BLaER1 treated with 17β-estradiol and CSF1 and Interleukin-3, amounts not matched to agents 10 nM and 100 nM (cell line): ENCODE data around the gene SBF2.

Experiments used
- H3K27ac ChIP-seq, 11 experiments: shearing (Covaris generic); formaldehyde crosslinking; 2 replicates each; pipeline ENCODE4 v1.8.1; 2022
- H3K27me3 ChIP-seq, 11 experiments: shearing (Covaris generic); formaldehyde crosslinking; 2 replicates each; pipeline ENCODE4 v1.8.1; 2022
- H3K36me3 ChIP-seq, 11 experiments: shearing (Covaris generic); formaldehyde crosslinking; 2 replicates each; pipeline ENCODE4 v1.8.1; 2022
- H3K4me1 ChIP-seq, 10 experiments: shearing (Covaris generic); formaldehyde crosslinking; 2 replicates each; pipeline ENCODE4 v1.8.1; 2022
- H3K4me2 ChIP-seq, 11 experiments: shearing (Covaris generic); formaldehyde crosslinking; 2 replicates each; pipeline ENCODE4 v1.8.1; 2022
- H3K4me3 ChIP-seq, 10 experiments: shearing (Covaris generic); formaldehyde crosslinking; 2 replicates each; pipeline ENCODE4 v1.8.1; 2022
- H3K9ac ChIP-seq, 11 experiments: shearing (Covaris generic); formaldehyde crosslinking; 2 replicates each; pipeline ENCODE4 v1.8.1; 2022
- H3K9me3 ChIP-seq, 11 experiments: shearing (Covaris generic); formaldehyde crosslinking; replicated peaks in 1 of 11; 2 replicates each; pipeline ENCODE4 v1.8.1; 2022
- H4K20me1 ChIP-seq, 11 experiments: shearing (Covaris generic); formaldehyde crosslinking; 2 replicates each; pipeline ENCODE4 v1.8.1; 2022
- Cebpa-rat ChIP-seq, 11 experiments: shearing (Covaris generic); IDR thresholded peaks; 2 replicates each; pipeline ENCODE4 v1.8.1; 2022

SBF2 gene

GRCh38 chr11:9739123-9739900 lies 554.7 kb downstream of the SBF2 start:
- Histone ChIP-seq H3K27ac (peak overlapping the region in 7 of 11 experiments; percentile 15 to 62 (median 56); a peak in 10 of 22 replicates), H3K4me3 (no peak overlapping the region), H3K4me2 (peak overlapping the region; percentile 30 to 83 (median 52)), H3K4me1 (peaks cover 18 to 48% (median 20%) of the 10 kb centered on the region in 10 experiments), H3K27me3 (no peaks in the 10 kb centered on the region), H3K36me3 (peaks cover 52 to 80% (median 64%) of the 10 kb centered on the region in 11 experiments), H3K9me3 (peaks cover 18 to 41% (median 36%) of the 10 kb centered on the region in 11 experiments; a peak in 21 of 22 replicates), H3K9ac (peak overlapping the region in 2 of 11 experiments; percentile 13 to 58; a peak in 3 of 22 replicates), H4K20me1 (peaks cover 0 to 65% (median 0%) of the 10 kb centered on the region in 11 experiments; a peak in 5 of 22 replicates)
- TF ChIP-seq Cebpa-rat (IDR thresholded peaks at IDR 0.05), result no peak

- Histone ChIP-seq H3K36me3 (peaks cover 58 to 81% (median 70%) of the 10 kb centered on the region in 11 experiments), H4K20me1 (peaks cover 0 to 63% (median 0%) of the 10 kb centered on the region in 11 experiments; a peak in 5 of 22 replicates), H3K4me2 (peak overlapping the region; percentile 30 to 83 (median 52)), H3K9me3 (peaks cover 24 to 46% (median 42%) of the 10 kb centered on the region in 11 experiments), H3K4me1 (peaks cover 18 to 48% (median 20%) of the 10 kb centered on the region in 10 experiments), H3K9ac (peak overlapping the region in 2 of 11 experiments; percentile 13 to 47; a peak in 3 of 22 replicates), H3K27me3 (no peaks in the 10 kb centered on the region), H3K4me3 (no peak overlapping the region), H3K27ac (peak overlapping the region in 7 of 11 experiments; percentile 15 to 62 (median 49); a peak in 10 of 22 replicates)
- no peak for TF ChIP-seq Cebpa-rat (IDR thresholded peaks at IDR 0.05)
Observed at GRCh38 chr11:9738707-9739106, 555.3 kb downstream of the SBF2 start.

- Histone ChIP-seq H3K4me1 (peaks cover 18 to 48% (median 20%) of the 10 kb centered on the region in 10 experiments), H3K4me3 (no peak overlapping the region), H3K4me2 (peak overlapping the region; percentile 30 to 83 (median 52); a peak in 17 of 22 replicates), H3K9me3 (peaks cover 30 to 52% (median 42%) of the 10 kb centered on the region in 11 experiments), H3K9ac (peak overlapping the region in 1 of 11 experiments; percentile 47; a peak in 1 of 22 replicates), H4K20me1 (peaks cover 0 to 69% (median 0%) of the 10 kb centered on the region in 11 experiments; a peak in 5 of 22 replicates), H3K27me3 (no peaks in the 10 kb centered on the region), H3K36me3 (peaks cover 63 to 87% (median 76%) of the 10 kb centered on the region in 11 experiments), H3K27ac (peak overlapping the region in 4 of 11 experiments; percentile 49 to 62 (median 58); a peak in 6 of 22 replicates)
- TF ChIP-seq Cebpa-rat (IDR thresholded peaks at IDR 0.05), result no peak
Observed at GRCh38 chr11:9738116-9738515, 555.9 kb downstream of the SBF2 start.

- Histone ChIP-seq H4K20me1 (peaks cover 0 to 77% (median 0%) of the 10 kb centered on the region in 11 experiments; a peak in 5 of 22 replicates), H3K27ac (peak overlapping the region in 1 of 11 experiments; percentile 3; a peak in 1 of 22 replicates), H3K4me2 (no peak overlapping the region), H3K9ac (no peak overlapping the region), H3K4me1 (peaks cover 18 to 48% (median 20%) of the 10 kb centered on the region in 10 experiments), H3K36me3 (peaks cover 60 to 91% (median 74%) of the 10 kb centered on the region in 11 experiments), H3K27me3 (no peaks in the 10 kb centered on the region), H3K9me3 (peaks cover 32 to 52% (median 40%) of the 10 kb centered on the region in 11 experiments), H3K4me3 (no peak overlapping the region; a peak in 1 of 20 replicates)
- no peak for TF ChIP-seq Cebpa-rat (IDR thresholded peaks at IDR 0.05)
Observed at GRCh38 chr11:9736365-9736764, 557.7 kb downstream of the SBF2 start.

- Histone ChIP-seq H3K27ac (no peak overlapping the region), H3K9ac (no peak overlapping the region), H3K4me3 (no peak overlapping the region), H3K4me2 (no peak overlapping the region), H3K36me3 (peaks cover 56 to 91% (median 70%) of the 10 kb centered on the region in 11 experiments), H3K9me3 (peaks cover 32 to 52% (median 40%) of the 10 kb centered on the region in 11 experiments), H4K20me1 (peaks cover 0 to 80% (median 0%) of the 10 kb centered on the region in 11 experiments; a peak in 5 of 22 replicates), H3K4me1 (peaks cover 18 to 48% (median 20%) of the 10 kb centered on the region in 10 experiments), H3K27me3 (no peaks in the 10 kb centered on the region)
- no peak for TF ChIP-seq Cebpa-rat (IDR thresholded peaks at IDR 0.05)
Observed at GRCh38 chr11:9735919-9736318, 558.1 kb downstream of the SBF2 start.

DNA sequence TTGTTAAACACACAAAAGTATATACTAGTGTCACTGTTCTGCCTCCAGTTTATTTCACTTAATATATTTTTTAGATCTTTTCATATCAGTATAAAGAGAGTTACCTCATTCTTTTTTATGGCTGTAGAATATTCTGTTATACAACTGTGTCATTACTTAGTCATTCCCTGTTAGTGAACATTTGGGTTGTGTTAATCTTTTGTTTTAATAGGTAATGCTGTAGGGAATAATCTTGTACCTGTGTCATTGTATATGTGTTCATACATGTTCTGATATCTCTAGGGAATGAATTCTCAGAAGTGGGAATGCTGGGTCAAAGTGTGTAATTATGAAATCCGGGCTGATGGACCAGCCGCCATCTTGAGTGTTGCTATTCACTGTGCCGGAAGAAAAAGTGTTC lies 558.8 kb downstream of the SBF2 start:
- Histone ChIP-seq H4K20me1 (peaks cover 0 to 83% (median 0%) of the 10 kb centered on the region in 11 experiments; a peak in 5 of 22 replicates), H3K9ac (no peak overlapping the region), H3K27me3 (no peaks in the 10 kb centered on the region), H3K36me3 (peaks cover 49 to 90% (median 64%) of the 10 kb centered on the region in 11 experiments), H3K4me1 (peaks cover 18 to 41% (median 20%) of the 10 kb centered on the region in 10 experiments), H3K4me2 (no peak overlapping the region), H3K4me3 (no peak overlapping the region), H3K9me3 (peaks cover 32 to 52% (median 40%) of the 10 kb centered on the region in 11 experiments), H3K27ac (no peak overlapping the region)
- no peak for TF ChIP-seq Cebpa-rat (IDR thresholded peaks at IDR 0.05)

DNA sequence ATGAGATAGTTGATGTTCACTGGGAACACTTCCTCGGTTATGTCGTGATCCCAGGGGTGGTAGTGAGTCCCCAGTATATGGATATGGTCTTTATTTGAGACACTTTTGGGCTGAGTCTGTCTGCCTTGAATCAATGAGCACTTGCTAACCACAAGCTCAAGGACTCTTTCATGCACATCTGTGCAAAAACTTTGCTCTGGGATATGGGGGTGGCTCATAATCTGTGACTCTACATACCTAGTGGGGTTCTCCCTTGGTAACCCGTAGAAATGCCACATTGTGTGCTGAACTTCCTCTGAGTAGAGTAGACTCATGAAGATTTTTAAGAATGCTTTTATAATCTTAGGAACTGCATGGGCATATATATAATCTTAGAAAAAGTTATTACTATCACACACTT lies 560.8 kb downstream of the SBF2 start:
- H3K9me3 ChIP-seq, result peaks cover 32 to 52% (median 40%) of the 10 kb centered on the region in 11 experiments
- peaks cover 2 to 21% (median 3%) of the 10 kb centered on the region in 10 experiments; a peak in 19 of 20 replicates for H3K4me1 ChIP-seq
- no peaks in the 10 kb centered on the region for H3K27me3 ChIP-seq
- peaks cover 54 to 97% (median 68%) of the 10 kb centered on the region in 11 experiments for H3K36me3 ChIP-seq
- H3K4me3 ChIP-seq, result no peak overlapping the region
- H3K27ac ChIP-seq, result no peak overlapping the region
- no peak overlapping the region for H3K4me2 ChIP-seq
- TF ChIP-seq Cebpa-rat (IDR thresholded peaks at IDR 0.05), result no peak
- H4K20me1 ChIP-seq, result peaks cover 0 to 76% (median 0%) of the 10 kb centered on the region in 11 experiments; a peak in 4 of 22 replicates
- H3K9ac ChIP-seq, result no peak overlapping the region

- Histone ChIP-seq H3K9me3 (peaks cover 32 to 52% (median 40%) of the 10 kb centered on the region in 11 experiments), H3K36me3 (peaks cover 58 to 100% (median 72%) of the 10 kb centered on the region in 11 experiments), H3K27me3 (no peaks in the 10 kb centered on the region), H3K4me3 (no peak overlapping the region), H3K9ac (no peak overlapping the region), H4K20me1 (peaks cover 0 to 76% (median 0%) of the 10 kb centered on the region in 11 experiments; a peak in 3 of 22 replicates), H3K4me2 (no peak overlapping the region), H3K27ac (no peak overlapping the region), H3K4me1 (peaks cover 0 to 14% (median 0%) of the 10 kb centered on the region in 10 experiments; a peak in 4 of 20 replicates)
- TF ChIP-seq Cebpa-rat (IDR thresholded peaks at IDR 0.05), result no peak
Observed at GRCh38 chr11:9732453-9732852, 561.6 kb downstream of the SBF2 start.
